GM21717 (cell line): ENCODE results near the gene HSH2D.
A peak's percentile ranks its signal among the peaks of the same experiment; 100 is the strongest.
"Not testable (repeated sequence)": the region's sequence is repeated elsewhere in the genome, so short reads cannot be mapped to it uniquely, and the experiment has no call there.

Experiments used
- ATAC-seq: cut with Tn5 transposase; IDR thresholded peaks from one replicate; pipeline ENCODE4 v1.9.1; 2021; ENCODE audit warnings: mild to moderate bottlenecking, moderate library complexity; ENCODE audit not compliant: unreplicated experiment

HSH2D gene

GRCh38 chr19:16154557-16154956, 11.1 kb downstream of the HSH2D start:
- no peak for ATAC-seq

GRCh38 chr19:16155128-16155527, 11.6 kb downstream of the HSH2D start:
- ATAC-seq, result no peak

DNA sequence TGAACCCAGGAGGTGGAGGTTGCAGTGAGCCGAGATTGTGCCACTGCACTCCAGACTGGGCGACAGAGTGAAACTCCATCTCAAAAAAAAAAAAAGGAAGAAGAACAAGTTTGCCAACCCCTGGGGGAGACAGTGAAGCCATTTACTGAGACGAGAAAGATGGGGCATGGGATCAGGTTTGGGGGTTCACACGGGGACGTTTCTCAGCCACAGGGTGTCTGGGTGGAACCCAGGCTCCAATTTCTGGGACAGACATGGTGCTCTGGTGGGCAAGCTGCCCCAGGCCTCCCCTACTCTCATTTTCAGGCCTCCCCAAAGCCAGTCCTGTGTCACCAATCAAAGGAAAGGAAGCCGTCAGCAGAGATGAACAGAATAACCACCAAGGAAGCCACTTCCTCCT, 13.4 kb downstream of the HSH2D start:
- no peak for ATAC-seq

DNA sequence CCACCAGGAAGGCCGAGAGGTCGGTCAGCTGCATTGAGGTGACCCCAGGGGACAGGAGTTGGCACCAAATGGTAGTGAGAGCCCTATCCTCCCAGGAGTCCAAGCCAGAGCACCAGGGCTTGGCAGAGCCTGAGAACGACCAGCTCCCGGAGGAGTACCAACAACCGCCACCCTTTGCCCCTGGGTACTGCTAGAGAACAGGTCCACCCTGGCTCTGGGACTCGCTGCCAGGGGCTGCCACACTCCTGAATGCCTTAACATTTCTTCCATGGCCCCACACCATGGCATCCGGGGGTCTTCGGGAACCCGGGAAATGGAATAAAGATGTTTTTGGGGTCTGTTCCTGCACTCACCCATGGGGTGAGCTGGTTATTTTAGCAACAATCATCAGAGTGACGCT, 14.1 kb downstream of the HSH2D start:
- ATAC-seq, result no peak

DNA sequence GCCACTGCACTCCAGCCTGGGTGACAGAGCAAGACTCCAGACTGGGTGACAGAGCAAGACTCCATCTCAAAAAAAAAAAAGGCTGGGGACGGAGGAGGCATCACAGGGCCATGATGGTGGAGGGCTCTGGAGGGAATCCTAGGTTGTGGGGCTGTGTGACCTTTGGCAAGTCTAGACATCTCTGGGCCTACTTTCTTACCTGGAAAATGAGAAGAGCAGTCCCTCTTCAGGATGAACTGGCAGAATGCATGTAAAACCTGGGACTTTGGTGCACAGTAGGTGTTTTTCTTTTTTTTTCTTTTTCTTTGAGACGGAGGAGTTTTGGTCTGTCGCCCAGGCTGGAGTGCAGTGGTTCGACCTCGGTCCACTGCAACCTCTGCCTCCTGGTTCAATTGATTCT, 16.2 kb downstream of the HSH2D start:
- no peak for ATAC-seq

- no peak for ATAC-seq
Observed at GRCh38 chr19:16160445-16160942, 17.0 kb downstream of the HSH2D start.

DNA sequence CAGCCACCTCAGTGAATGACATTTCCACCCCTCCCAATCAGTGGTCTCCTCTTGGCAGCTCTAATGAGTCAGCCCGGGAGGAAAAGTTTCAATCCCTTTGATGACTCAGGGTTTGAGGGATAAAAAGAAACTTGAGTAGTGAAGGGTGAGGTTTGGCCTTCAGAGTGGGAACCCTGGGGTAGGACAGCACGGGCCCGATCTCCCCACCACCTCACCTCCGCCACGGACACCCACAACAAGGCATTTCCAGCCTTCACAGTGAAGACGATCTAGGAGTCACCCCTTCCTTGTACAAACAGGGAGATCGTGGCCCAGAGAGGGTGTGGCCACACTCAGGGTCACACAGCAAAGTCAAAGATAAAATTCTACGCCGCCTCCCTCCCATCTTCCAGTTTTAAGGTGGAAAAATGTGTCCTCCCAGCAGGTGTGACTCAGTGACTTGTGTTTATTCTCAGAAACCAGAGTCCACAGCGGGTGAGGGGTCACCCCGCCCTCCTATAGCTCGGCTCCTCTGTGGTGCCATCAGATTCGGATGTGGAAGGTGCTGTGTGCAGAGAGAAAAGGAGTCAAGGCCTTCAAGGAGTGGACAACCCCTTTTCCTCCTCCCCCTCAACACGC, 17.6 kb downstream of the HSH2D start:
- no peak for ATAC-seq

DNA sequence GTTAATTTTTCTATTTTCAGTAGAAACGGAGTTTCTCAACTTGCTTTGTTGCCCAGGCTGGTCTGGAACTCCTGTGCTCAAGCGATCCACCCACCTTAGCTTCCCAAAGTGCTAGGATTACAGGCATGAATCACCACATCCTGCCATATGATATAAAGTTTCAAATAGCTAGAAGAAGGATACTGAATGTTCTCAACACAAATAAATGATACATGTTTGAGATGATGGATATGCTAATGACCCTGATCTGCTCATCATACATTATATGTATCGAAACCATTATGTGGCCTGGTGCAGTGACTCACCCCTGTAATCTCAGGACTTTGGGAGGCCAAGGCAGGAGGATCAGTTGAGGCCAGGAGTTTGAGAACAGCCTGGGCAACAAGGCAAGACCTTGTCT, 18.4 kb downstream of the HSH2D start:
- ATAC-seq, result no peak

DNA sequence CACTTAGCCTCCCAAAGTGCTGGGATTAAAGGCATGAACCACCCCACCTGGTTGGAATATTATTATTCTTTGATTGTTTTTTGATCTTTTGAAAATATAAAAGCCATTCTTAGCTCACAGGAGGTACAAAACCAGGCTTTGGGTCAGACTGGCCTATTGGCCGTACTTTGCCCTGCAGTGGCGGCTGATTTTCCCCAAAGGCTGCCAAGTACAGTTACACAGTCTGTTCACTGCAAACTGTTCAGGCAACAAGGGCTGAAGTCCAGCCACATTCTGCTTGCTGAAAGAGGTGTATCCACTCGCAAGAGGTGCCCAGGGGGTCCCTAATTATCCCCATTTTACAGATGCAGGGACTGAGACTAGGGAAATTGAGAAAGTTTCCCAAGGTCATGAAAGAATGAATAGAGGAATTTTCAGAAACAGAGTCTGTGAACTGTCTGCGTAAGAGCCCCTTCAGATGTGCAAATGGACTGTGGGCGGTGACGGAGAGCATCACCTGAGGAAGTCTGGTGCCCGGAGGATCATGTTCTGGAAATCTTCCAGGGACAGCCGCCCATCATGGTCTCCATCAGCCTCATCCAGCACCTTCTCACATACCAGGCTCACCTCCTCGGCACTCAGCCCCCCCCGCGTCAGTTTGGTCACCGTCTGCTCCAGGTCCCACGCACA, 20.9 kb downstream of the HSH2D start:
- no peak for ATAC-seq

- no peak for ATAC-seq
Observed at GRCh38 chr19:16166417-16166816, 22.9 kb downstream of the HSH2D start.

- no peak for ATAC-seq
Observed at GRCh38 chr19:16167055-16167454, 23.6 kb downstream of the HSH2D start.

DNA sequence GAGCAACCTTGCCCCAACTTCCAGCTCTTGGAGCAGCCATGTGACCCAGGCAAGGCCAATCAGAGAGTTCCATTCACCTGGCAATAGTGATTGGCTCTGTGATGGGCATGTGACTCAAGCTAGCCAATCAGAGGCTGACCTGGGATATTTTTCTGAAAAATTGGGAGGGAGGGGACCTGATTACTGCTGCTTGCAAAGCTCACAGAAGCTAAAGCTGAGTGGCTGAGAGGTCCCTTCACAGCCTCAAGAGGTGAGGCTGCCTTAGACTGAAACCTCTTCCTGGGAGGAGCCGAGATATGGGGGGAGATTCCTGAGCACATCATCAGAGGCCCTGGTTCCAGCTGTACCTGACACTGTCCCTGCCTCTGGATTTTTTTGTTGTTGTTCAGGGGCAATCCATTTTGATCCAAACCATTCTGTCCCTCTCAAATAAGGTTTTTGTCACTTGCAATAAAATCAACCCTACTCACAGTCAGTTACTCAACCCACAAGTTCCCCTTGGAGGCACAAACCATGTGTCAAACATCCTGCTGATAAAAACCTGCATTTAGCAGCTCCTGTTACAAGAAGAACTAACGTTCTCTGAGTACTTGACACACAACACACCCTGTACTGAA, 25.1 kb downstream of the HSH2D start:
- no peak for ATAC-seq

- no peak for ATAC-seq
Observed at GRCh38 chr19:16170134-16170533, 26.6 kb downstream of the HSH2D start.

DNA sequence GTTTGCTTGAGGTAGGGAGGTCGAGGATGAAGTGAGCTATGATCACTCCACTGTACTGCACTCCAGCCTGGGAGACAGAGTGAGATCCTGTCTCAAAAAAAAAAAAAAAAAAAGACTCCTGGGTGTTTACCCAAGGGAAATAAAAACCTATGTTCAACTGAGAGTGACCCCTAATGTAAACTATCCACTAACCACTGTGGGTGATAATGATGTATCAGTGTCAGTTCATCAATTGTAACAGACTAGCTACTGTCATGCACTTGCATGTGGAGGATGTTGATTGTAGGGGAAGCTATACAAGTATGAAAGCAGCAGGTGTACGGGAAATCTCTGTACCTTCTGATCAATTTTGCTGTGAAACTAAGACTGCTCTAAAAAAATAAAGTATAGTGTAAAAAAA, 32.5 kb downstream of the HSH2D start:
- ATAC-seq, result no peak

GRCh38 chr19:16178866-16179265, 35.4 kb downstream of the HSH2D start:
- ATAC-seq, result not testable (repeated sequence)

GRCh38 chr19:16180611-16181010, 37.1 kb downstream of the HSH2D start:
- ATAC-seq, result no peak

DNA sequence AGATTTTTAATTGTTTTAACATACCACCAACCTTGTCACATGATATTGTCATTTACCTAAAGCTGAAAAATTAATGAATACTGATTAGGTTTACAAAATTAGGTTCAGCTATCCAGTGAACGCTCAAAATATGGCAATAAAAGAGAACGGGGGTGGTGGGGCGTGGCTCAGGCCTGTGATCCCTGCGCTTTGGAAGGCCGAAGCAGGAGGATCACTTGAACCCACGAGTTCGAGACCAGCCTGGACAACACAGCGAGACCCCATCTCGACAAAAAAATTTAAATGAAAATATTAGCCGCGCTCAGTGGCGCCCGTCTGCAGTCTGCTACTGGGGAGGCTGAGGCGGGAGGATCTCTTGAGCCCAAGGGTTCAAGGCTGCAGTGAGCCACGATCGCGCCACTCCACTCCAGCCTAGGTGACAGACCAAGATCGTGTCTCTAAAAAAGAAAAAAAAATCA, 41.2 kb downstream of the HSH2D start:
- ATAC-seq, result peak; percentile 4

DNA sequence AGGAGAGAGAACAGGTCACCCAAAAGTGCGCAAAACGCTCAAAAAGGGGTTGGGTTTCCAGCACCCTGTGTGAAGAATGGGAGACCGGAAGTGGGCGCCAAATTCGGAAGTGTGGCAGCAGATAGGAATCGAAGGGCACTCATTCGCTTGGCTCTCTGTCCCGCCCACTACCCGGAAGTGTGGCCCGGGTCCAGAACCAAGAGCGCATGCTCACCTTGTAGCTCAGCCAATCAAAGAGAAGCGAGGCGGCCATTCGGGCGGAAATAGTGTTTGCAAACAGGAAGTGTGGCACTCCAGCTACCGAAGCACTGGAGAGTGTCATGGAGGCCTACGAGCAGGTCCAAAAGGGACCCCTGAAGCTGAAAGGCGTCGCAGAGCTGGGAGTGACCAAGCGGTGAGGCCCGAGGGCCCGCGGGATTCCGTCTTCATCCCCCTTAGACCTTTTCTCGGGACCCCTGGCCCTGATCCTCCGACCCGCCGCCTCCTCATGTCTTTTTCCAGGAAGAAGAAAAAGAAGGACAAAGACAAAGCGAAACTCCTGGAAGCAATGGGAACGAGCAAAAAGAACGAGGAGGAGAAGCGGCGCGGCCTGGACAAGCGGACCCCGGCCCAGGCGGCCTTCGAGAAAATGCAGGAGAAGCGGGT, 41.8 kb downstream of the HSH2D start, which contains the start of gene FAM32A:
TSS of gene FAM32A (plus strand) at position 288 of the 645 bp plus-strand sequence. CDS start at position 321, 33 bp downstream.
- peak; percentile 67 for ATAC-seq

GRCh38 chr19:16185768-16186123, 42.3 kb downstream of the HSH2D start:
- no peak for ATAC-seq

DNA sequence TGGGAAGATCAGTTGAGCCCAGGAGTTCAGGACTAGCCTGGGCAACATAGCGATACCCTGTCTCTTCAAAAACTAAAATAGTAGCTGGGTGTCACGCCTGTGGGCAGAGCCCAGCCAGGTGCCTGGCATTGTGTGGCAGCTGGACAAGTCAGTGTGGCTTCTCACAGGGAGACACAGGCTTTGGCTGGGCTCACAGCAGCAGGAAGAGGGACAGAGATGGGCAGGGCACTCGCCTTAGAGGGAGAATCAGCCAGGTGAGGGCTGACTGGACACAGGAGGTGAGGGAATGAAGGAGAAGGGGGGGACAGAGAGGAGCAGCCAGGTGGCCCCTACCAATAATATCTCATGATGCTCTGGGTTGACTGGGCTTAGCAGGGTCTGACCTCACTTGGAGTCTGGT, 45.0 kb downstream of the HSH2D start:
- ATAC-seq, result no peak

DNA sequence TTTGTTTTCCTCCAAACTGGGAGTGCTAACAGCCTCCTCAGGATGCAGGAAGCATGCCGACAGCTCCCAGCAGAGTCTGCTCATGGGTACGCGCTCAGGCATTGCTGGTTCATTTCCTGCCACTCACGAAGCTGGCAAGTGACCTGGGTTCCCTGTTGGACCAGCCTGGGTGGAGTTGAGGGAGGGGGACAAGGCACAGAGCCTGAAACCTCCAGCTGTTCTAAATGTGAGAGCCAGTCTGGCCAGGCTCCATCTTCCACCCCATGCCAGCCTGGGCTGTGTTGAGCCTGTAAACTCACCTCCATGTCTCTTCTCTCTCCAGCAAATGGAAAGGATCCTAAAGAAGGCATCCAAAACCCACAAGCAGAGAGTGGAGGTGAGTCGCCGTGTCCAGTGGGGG, 46.7 kb downstream of the HSH2D start:
- no peak for ATAC-seq

GRCh38 chr19:16190736-16191135, 47.3 kb downstream of the HSH2D start:
- ATAC-seq, result no peak
